Heart left ventricle (tissue), 16 donors: ENCODE measurements around the gene CYP19A1. TPM values are rescaled to one million over a fixed set of nuclear protein-coding genes. Genes with fewer than 3 reads are reported as not detected.

Experiments used
- ATAC-seq, 4 donors: fragments of 200-7000 bp; cut with Tn5 transposase; one replicate each; pipeline ENCODE4 v1.9.1; 2020 to 2022; ENCODE audit warnings: moderate library complexity in 4 of 4, mild to moderate bottlenecking in 3 of 4, moderate number of reproducible peaks in 1 of 4
- DNase-seq, 5 donors: peaks; one replicate each; pipeline ENCODE4 v3.0.0-alpha.2; 2020
- H3K27ac ChIP-seq, 12 donors: fragments of 200-600 bp; sonication (generic) in 4 of 12; one replicate each; pipeline versions ENCODE4 v1.5.0 to v1.8.0; 2016 to 2022; ENCODE audit warnings: mild to moderate bottlenecking in 2 of 12
- H3K27me3 ChIP-seq, 9 donors: fragments of 200-600 bp; sonication (generic) in 2 of 9; one replicate each; pipeline versions ENCODE4 v1.5.1 to v1.8.0; 2016 to 2022; ENCODE audit warnings: mild to moderate bottlenecking in 3 of 9
- H3K36me3 ChIP-seq, 9 donors: fragments of 200-600 bp; sonication (generic) in 2 of 9; one replicate each; pipeline versions ENCODE4 v1.5.0 to v1.8.0; 2018 to 2022; ENCODE audit warnings: mild to moderate bottlenecking in 2 of 9
- H3K4me1 ChIP-seq, 12 donors: fragments of 200-600 bp; sonication (generic) in 4 of 12; one replicate each; pipeline versions ENCODE4 v1.5.0 to v1.8.0; 2016 to 2022; ENCODE audit warnings: mild to moderate bottlenecking in 3 of 12
- H3K4me3 ChIP-seq, 12 donors: fragments of 200-600 bp; sonication (generic) in 4 of 12; one replicate each; pipeline versions ENCODE4 v1.5.0 to v1.8.0; 2017 to 2022; ENCODE audit warnings: mild to moderate bottlenecking in 9 of 12, moderate library complexity in 4 of 12
- H3K9me3 ChIP-seq, 12 donors: fragments of 200-600 bp; sonication (generic) in 4 of 12; one replicate each; pipeline versions ENCODE4 v1.5.0 to v1.8.0; 2016 to 2022; ENCODE audit warnings: mild to moderate bottlenecking in 1 of 12
- CTCF ChIP-seq, 12 donors: fragments of 200-600 bp; sonication (generic) in 4 of 12; IDR thresholded peaks; one replicate each; pipeline versions ENCODE4 v1.5.0 to v1.8.0; 2018 to 2022; ENCODE audit warnings: antibody characterized with exemption in 12 of 12, mild to moderate bottlenecking in 5 of 12
- POLR2A ChIP-seq, 2 donors: fragments of 450-650 bp; IDR thresholded peaks; one replicate each; pipeline ENCODE4 v1.6.1; 2017; ENCODE audit warnings: antibody characterized with exemption in 2 of 2, mild to moderate bottlenecking in 2 of 2, moderate library complexity in 2 of 2
- WGBS, 4 donors: extraction: QIAGEN DNeasy Blood & Tissue Kit in 2 of 4; methylation state at CpG; one replicate each; pipeline versions ENCODE4 v1.1.5 to v1.1.7; 2013 to 2018; 5-methylcytosine and 5-hydroxymethylcytosine counted together
- intact Hi-C, 10 donors: fragments of 100-400 bp; cut with DNase I; formaldehyde crosslinking; loops; one replicate each; pipeline versions ENCODE4 v1.11.1 to v1.14.2; 2022
- polyA plus RNA-seq, 2 donors: library from polyadenylated mRNA; stranded (reverse); fragments of 200-250 nt; gene quantifications; one replicate each; pipeline ENCODE4 v1.2.3, GENCODE V29; 2013
- total RNA-seq, 9 donors: library from RNA; depleted of rRNA in 2 of 9; stranded (reverse); fragments of >200 nt in 2 of 9; fragmentation: NEBNext Ultra II Directional in 3 of 9; extraction: Animal tissue kit (Norgen Biotek cat#: 25700) in 3 of 9; gene quantifications; one replicate each; pipeline versions ENCODE4 v1.1.0 to v1.2.4, GENCODE V29; 2016 to 2023
- donor health status: ischemic (EF 13 %, LVEDD 7.1; RV severe dilation, severe dysfunction).
- donor health status: healthy with polysubstance abuse.
- donor health status: DM: no; HTN: yes; CAD: no.
- donor health status: DM: no; HTN: no; CAD: no.
- donor health status: ischemic (EF 25% LVEDD 6.9; RV normal size, moderate dysfunction).
- donor health status: ischemic (EF 25% LVEDD 5.7; RV mildly dilated, moderate dysfunction).
- donor health status: healthy.
- donor health status: DM: yes; HTN: yes; CAD: no.
- donor health status: ischemic (EF 35%, LVEDD 5.7; RV mildly dilated, moderate dysfunction).
- donor health status: nonischemic (EF 11% LVEDD 7.7; RV severe dilation, severe dysfunction).
- donor health status: DM: yes; HTN: yes; CAD: no.
- donor health status: PGD.
- donor health status: ischemic (EF 29% LVEDD 5.4; RV normal size, mild dysfunction).
- donor health status: nonischemic (EF 23%, LVEDD 6.1; RV moderate dilation, normal function).

CYP19A1 gene
- total and polyA plus RNA-seq, 11 donors, result 0.15 to 5.4 (median 0.60) TPM

GRCh38 chr15:51310064-51310463 is 28.3 kb downstream of the CYP19A1 start:
- peak overlapping the region in 4 of 12 donors; percentile 27 to 50 (median 42) for H3K27ac ChIP-seq
- H3K27me3 ChIP-seq, result no peaks in the 10 kb centered on the region
- H3K9me3 ChIP-seq, result no peaks in the 10 kb centered on the region
- peaks cover 0 to 53% (median 13%) of the 10 kb centered on the region in 12 donors for H3K4me1 ChIP-seq
- intact Hi-C loops, result no loop called here
- DNase-seq, result no peak
- WGBS, 4 donors, result 58 to 70% (median 60%) methylated on average over 2 of the region's 2 CpGs
- ATAC-seq, result peak in 1 of 4 donors; percentile 64
- H3K36me3 ChIP-seq, result no peaks in the 10 kb centered on the region
- TF ChIP-seq CTCF (IDR thresholded peaks at IDR 0.05) (no peak), POLR2A (IDR thresholded peaks at IDR 0.05) (no peak)
- H3K4me3 ChIP-seq, result no peak overlapping the region

GRCh38 chr15:51307811-51308210 is 30.6 kb downstream of the CYP19A1 start:
- ATAC-seq (no peak), DNase-seq (peak in 1 of 5 donors; percentile 38)
- TF ChIP-seq POLR2A (IDR thresholded peaks at IDR 0.05) (no peak), CTCF (IDR thresholded peaks at IDR 0.05) (no peak)
- Histone ChIP-seq H3K4me3 (no peak overlapping the region), H3K36me3 (no peaks in the 10 kb centered on the region), H3K27me3 (no peaks in the 10 kb centered on the region), H3K9me3 (no peaks in the 10 kb centered on the region), H3K4me1 (peaks cover 0 to 51% (median 15%) of the 10 kb centered on the region in 12 donors), H3K27ac (no peak overlapping the region)
- intact Hi-C loops, result no loop called here
- WGBS, 4 donors, result 69 to 78% (median 73%) methylated on average over 3 of the region's 3 CpGs

- Histone ChIP-seq H3K36me3 (no peaks in the 10 kb centered on the region), H3K4me3 (no peak overlapping the region), H3K27me3 (no peaks in the 10 kb centered on the region), H3K4me1 (peaks cover 0 to 46% (median 14%) of the 10 kb centered on the region in 12 donors), H3K9me3 (no peaks in the 10 kb centered on the region), H3K27ac (no peak overlapping the region)
- intact Hi-C loops, result no loop called here
- TF ChIP-seq CTCF (IDR thresholded peaks at IDR 0.05) (no peak), POLR2A (IDR thresholded peaks at IDR 0.05) (no peak)
- 74 to 84% (median 78%) methylated on average over 3 of the region's 3 CpGs for WGBS, 4 donors
- DNase-seq (no peak), ATAC-seq (no peak)
Measured at GRCh38 chr15:51307325-51307724, 31.1 kb downstream of the CYP19A1 start.

GRCh38 chr15:51303462-51303980 is 34.9 kb downstream of the CYP19A1 start:
- ATAC-seq, result no peak

More at GRCh38 chr15:51303462-51303980, 34.9 kb downstream of the CYP19A1 start:
- intact Hi-C loops, result no loop called here
- no peaks in the 10 kb centered on the region for H3K9me3 ChIP-seq
- no peak for TF ChIP-seq POLR2A (IDR thresholded peaks at IDR 0.05)
- TF ChIP-seq CTCF (IDR thresholded peaks at IDR 0.05), result no peak
- no peak for DNase-seq
- no peak overlapping the region for H3K4me3 ChIP-seq
- 50 to 57% (median 56%) methylated on average over 2 of the region's 2 CpGs for WGBS, 4 donors
- H3K27ac ChIP-seq, result no peak overlapping the region
- no peaks in the 10 kb centered on the region for H3K27me3 ChIP-seq
- H3K36me3 ChIP-seq, result no peaks in the 10 kb centered on the region
- H3K4me1 ChIP-seq, result peaks cover 0 to 27% (median 8%) of the 10 kb centered on the region in 12 donors
